Fibroblast of villous mesenchyme (primary cell): Measurements from ENCODE around the gene SERPINA5. TPM values are rescaled to one million over a fixed set of nuclear protein-coding genes. Genes with fewer than 3 reads are reported as not detected.

Experiments used
- DNase-seq: peaks from one replicate; pipeline ENCODE4 v3.0.0-alpha.2; 2010; ENCODE audit warnings: low read depth
- H3K4me3 ChIP-seq: 2 replicates; pipeline ENCODE4 v1.5.1; 2011; ENCODE audit warnings: low read depth, mild to moderate bottlenecking, low read length
- total RNA-seq: library from RNA; depleted of rRNA; stranded (reverse); fragments of >200 nt; gene quantifications from 2 replicates; pipeline ENCODE4 v1.2.3, GENCODE V29; 2012
- TF ChIP-seq, protein P1 (sequence below): IDR thresholded peaks from 2 replicates; pipeline ENCODE4 v1.5.1; 2012; ENCODE audit warnings: low read depth, mild to moderate bottlenecking, low read length; ENCODE audit not compliant: insufficient read depth

SERPINA5 gene
- total RNA-seq, 1 donor: not detected

DNA sequence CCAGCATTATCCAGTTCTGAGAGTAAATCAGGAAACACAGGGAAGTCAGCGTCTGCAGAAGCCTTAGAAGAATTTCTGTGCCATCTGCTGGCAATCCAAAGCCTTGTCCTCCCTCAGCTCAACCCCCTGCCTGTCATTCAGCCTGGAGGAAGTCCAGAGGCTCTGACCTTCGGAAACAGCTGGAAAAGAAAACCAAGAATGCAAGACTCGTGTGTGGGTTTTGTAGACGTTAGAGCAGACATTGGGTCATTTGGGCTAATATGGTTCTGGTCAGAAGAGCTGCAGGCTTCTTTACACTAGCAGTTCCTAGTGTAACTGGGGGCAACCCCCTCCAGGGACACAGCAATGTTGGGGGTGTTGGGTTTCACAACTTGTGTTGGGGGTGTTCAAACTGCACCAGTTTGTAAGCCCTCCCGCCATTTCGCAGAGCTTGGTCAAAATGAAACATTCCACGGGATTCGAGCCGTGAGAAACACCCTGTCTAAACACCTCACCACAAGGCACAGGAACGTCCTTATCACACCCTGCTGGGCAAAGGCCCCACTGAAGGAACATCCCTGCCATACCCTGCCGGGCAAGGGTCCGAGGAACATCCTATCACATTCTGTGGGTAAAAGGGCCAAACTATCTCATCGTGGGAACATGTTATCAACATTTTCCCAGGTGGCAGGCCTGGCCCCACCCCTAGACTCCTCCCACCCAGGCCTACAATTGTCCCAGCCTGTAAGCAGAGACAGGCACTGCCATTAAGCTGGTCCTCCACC lies 41.0 kb upstream of the SERPINA5 start:
- H3K4me3 ChIP-seq: no peak overlapping the region
- TF ChIP-seq, protein P1, sequence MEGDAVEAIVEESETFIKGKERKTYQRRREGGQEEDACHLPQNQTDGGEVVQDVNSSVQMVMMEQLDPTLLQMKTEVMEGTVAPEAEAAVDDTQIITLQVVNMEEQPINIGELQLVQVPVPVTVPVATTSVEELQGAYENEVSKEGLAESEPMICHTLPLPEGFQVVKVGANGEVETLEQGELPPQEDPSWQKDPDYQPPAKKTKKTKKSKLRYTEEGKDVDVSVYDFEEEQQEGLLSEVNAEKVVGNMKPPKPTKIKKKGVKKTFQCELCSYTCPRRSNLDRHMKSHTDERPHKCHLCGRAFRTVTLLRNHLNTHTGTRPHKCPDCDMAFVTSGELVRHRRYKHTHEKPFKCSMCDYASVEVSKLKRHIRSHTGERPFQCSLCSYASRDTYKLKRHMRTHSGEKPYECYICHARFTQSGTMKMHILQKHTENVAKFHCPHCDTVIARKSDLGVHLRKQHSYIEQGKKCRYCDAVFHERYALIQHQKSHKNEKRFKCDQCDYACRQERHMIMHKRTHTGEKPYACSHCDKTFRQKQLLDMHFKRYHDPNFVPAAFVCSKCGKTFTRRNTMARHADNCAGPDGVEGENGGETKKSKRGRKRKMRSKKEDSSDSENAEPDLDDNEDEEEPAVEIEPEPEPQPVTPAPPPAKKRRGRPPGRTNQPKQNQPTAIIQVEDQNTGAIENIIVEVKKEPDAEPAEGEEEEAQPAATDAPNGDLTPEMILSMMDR: no peak
- no peak for DNase-seq

- DNase-seq: no peak
- TF ChIP-seq, protein P1: no peak
- no peak overlapping the region for H3K4me3 ChIP-seq
Observed at GRCh38 chr14:94541234-94541975, 39.8 kb upstream of the SERPINA5 start.

DNA sequence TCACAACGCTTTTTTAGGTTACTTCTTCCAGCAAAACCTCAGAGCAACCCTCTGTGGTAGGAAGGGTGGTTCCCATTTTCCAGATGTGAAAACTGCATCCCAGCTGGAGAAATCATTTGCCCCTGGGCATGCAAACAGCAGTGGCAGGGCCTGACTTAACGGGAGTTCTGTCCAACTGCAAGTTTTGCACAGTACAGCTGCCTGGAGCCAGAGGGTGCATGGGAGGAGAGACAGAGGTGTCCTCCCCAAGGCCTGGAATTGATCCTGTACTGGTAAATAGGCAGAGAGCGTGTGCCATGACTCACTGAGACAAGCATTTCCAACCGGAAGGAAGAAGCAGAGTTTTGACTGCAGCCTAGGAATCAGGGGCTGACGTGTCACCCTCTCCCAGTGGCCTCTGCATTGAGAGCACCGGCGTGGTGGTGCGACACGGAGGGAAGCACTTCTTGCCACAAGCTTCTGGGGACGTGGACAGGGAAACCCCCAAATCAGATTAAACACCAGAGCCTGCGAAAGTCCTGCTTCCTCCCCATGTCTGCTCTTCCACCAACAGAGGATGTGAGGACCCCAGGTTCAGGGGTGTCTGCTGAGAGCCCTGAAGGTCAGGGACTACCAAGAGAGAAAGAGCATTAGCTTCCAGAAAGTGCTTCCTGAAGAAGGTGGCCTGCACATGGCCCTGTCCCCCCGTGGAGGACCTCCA lies 39.0 kb upstream of the SERPINA5 start:
- TF ChIP-seq, protein P1: no peak
- H3K4me3 ChIP-seq: no peak overlapping the region
- peak; percentile 17 for DNase-seq

DNA sequence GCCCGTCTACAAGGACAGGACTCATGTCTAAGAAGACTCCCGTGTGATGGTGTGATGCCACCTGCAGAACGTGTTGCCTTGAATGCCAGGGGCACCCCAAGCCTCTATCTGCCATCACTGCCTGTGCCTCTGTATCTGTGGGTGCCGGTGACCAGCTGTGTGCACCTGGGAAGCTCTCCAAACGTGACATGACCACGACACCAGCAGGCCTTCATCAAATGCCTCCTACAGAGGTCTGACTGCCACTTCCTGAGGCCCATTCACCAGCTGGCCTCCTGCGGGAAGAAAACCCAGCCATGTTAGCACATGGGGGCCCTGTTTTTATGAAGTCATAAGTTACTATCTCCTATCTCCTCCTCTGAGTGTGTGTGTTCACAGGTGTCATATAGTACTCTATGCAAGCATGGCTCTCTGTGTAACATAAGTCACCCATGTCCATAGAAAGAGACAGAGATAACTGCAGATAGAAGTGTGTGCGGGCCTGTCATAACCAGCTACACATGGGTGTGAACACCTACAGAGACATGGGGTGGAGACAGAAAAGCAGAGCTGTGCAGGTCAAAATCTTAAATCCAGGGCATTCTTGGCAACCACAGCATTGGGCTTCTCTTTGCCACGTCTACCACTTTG lies 38.3 kb upstream of the SERPINA5 start:
- TF ChIP-seq, protein P1: no peak
- DNase-seq: no peak
- H3K4me3 ChIP-seq: no peak overlapping the region

GRCh38 chr14:94543449-94544124 lies 37.6 kb upstream of the SERPINA5 start:
- TF ChIP-seq, protein P1: no peak
- no peak overlapping the region for H3K4me3 ChIP-seq
- no peak for DNase-seq

DNA sequence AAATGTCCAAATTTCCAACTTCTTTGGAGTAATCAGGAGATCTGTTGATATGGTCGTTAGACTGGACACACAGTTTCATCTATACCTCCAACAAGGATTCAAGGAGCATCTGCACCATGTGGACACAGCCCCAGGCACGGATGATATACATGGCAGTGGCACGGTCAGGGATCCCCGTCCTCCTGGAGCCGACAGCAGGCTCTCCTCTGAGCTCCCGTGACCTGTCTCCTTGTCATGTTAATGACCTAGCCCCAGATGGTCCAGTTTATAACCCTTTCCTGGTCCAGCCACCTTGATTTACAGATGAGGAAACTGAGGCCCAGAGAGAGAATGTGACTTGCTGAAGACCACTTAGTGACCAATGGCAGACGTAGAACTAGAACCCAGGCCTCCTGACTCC lies 36.5 kb upstream of the SERPINA5 start:
- DNase-seq: no peak
- TF ChIP-seq, protein P1: no peak
- H3K4me3 ChIP-seq: no peak overlapping the region
